ENCODE measurements around the gene ARHGEF4.

DNA sequence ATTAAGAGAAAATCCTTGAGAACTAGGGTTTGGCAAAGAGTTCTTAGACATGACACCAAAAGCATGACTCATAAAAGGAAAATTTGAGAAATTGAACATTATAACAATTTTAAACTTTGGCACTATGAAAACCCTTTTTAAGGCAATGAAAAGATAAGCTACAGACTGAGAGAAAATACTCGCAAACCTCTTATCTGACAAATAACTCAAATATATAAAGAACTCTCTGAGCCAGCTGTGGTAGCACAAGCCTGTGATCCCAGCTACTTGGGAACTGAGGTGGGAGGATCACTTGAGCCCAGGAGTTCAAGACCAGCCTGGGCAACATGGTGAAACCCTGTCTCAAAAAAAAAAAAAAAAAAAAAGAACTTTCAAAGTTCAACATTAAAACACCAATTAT lies 186.0 kb downstream of the ARHGEF4 start:
- TF ChIP-seq, protein P1, sequence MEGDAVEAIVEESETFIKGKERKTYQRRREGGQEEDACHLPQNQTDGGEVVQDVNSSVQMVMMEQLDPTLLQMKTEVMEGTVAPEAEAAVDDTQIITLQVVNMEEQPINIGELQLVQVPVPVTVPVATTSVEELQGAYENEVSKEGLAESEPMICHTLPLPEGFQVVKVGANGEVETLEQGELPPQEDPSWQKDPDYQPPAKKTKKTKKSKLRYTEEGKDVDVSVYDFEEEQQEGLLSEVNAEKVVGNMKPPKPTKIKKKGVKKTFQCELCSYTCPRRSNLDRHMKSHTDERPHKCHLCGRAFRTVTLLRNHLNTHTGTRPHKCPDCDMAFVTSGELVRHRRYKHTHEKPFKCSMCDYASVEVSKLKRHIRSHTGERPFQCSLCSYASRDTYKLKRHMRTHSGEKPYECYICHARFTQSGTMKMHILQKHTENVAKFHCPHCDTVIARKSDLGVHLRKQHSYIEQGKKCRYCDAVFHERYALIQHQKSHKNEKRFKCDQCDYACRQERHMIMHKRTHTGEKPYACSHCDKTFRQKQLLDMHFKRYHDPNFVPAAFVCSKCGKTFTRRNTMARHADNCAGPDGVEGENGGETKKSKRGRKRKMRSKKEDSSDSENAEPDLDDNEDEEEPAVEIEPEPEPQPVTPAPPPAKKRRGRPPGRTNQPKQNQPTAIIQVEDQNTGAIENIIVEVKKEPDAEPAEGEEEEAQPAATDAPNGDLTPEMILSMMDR (IDR thresholded peaks at IDR 0.05): no peak
- no peak for TF ChIP-seq POLR2A (IDR thresholded peaks at IDR 0.05)

Data from suprapubic skin (tissue), 3 donors.